Suppressor macrophage treated with lipopolysaccharide for 4 hours (primary cell): Measurements from ENCODE around the gene SCN5A.
"Not testable (repeated sequence)": the region's sequence is repeated elsewhere in the genome, so short reads cannot be mapped to it uniquely, and the experiment has no call there.

Experiments used
- DNase-seq: peaks from one replicate; pipeline ENCODE4 v3.0.0-alpha.2; 2020

The SCN5A gene

DNA sequence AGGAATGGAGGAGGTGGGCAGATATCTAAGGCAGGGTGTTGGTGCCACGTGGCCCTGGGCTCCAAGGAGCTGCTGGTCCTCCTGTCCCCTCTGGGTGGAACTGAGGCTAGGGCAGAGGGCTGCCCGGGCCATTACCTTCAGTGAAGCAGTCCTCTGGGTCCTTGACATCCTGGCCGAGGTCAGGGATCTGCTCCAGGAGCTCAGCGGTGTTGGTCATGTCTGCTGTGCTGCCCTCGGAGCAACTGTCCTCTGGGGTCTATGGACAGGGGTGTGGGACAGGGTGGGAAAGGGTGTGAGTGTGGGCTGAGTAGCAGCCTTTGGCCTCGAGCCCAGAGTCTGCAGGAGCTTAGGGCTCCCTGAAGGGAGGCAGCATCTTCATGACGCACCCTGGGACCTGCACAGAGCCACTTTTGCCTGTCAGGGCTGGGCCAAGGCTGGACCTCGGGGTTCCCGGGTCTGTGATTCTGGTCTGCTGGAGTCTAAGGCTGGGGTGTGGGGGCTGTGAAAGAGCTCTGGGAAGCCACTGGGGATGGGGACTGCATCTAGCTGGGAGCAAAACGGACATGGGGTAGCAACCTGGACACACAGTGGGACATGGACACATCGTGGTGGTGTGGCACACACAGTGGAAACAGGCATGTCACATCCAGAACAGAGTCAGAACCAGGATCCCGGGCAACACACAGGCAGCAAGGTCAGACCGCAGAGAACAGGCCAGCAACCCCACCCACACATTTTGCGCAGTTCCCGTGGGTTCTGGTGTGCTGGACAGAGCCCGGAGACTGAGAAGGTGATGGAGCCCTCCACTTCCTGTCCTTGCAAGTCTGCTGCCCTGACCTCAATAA, 72.7 kb downstream of the SCN5A start:
- DNase-seq = no peak

DNA sequence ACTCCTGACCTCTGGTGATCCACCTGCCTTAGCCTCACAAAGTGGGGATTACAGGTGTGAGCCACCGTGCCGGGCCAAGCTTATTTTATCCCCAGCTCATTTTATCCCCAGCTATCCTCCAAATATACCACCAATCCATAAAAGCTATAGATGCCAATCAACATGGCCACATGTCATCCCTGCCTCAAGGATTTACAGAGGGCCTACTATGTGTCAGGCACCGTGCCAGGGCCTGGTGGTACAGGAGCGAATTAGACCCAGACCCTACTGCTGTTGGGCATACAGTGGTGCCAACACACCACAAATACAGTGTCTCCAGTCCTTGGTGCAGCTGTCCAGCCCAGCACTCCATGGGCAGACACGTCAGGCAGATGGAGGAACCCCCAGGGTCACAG, 73.4 kb downstream of the SCN5A start:
- no peak for DNase-seq

DNA sequence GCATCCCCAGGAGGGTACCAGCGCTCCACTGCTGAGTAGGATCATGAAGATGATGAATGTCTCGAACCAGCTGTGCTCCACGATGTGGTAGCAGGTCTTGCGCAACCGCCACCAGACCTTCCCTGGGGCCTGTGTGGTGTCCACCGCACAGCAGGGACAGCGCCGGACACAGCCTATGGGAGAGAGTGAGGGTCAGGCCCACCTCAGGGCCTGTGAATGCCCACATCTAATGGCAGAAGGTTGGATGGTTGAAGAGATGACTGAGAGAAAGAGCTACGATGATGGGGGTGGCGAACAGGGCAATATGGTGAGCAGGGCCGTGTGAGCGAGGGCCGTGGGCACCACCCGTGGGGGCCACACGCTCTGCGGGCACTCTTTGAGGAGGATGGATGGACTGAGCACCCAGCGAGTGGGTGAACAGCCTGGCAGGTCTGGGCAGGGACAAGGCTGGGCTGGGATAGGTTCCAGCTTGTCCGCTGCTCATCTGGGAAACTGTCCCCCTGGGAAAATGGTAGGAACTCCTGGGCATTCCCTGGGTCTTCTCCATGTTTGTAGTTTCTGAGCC, 74.1 kb downstream of the SCN5A start:
- DNase-seq = no peak

DNA sequence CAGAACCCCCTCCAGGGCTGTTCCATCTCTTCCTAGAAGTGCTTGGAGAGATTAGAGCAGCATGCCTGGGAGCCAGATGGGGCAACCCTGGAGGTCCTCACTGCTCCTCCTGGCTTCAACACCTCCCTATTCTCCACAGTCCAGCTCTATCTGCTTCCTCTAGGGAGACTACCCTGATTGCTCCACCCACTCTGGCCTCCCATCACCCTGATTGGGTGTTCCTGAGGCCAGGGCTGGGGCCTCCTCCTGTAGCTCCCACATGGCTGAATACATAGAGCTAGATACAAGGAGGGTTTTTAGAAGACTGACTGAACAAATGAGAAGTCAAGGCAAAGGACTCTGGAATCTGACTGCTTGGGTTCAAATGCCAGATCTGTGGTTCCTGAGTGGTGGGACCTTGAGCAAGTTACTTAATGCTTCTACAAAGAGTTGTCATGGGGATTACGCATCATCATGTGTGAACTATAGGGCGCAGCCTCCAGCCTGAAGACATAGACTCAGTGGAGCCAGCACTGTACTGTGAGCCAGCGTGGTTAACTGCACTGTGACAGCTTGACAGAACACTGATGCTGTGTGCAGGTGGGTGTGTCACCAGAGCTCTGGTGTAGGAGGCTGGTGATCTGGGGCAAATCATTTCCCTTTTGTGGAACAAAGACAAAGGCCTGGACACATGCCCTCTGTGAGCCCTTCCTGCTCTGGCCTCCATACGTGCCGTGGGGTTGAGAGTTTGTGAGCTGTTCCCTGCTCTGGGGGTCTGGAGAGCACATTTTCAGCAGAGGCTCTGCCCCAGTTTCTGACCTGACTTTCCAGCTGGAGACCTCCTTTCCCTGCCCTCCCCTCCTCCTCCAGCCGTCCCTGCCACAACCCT, 74.8 kb downstream of the SCN5A start:
- DNase-seq = no peak

DNA sequence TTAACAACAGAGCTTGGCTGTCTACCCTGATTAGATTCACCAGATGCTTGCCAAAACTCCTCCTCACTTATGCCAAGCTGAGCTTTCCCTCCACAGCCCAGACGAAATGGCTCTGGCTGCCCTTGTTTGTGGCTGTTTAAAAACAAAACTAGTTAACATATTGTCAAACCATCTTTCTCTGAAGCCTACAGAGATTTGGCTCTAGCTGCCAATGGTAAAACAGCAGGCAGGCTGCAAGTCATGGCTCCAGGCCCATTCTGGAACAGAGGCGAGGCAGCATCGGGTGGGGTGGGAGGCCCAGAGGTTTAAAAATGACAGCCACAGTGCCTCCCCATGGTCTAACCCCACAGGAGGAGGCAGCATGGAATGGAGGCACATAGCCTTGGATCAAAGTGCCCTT, 75.9 kb downstream of the SCN5A start:
- DNase-seq = no peak

DNA sequence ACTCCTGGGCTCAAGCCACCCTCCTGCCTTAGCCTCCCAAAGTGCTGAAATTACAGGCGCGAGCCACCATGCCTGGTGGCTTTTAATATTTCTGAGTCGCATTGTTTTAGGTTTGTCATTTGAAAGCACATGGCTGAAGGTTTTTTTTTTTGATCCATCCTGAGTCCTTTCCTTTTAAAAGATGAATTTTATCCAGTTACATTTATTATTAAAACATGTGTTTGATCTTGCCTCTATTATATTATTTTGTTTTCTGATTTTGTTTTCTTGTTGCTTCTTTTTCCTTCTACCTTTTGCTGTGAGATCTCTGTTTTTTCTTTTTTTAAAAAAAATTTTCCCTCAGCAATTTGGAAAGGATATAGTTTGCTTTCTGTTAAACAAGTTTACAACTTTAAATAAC, 76.4 kb downstream of the SCN5A start:
- DNase-seq = no peak

DNA sequence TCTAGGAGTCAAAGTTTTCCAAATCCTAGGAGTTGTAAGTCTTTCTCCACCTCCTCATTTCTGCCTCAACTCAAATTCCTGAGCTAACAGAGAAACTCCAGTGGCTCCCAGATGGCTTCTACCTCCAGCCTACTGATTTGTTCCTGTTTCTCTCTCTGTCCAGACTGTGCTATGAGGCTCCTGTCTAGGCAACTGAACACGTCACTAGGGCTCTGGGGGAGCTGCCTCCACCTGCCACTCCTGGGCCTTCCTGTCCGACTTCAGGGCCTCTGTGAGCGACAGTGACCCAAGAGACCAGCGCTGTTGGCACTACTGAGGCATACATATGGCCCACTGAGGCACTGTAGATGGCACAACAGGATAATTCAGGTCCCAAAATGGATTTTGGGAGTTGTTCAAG, 82.0 kb downstream of the SCN5A start:
- no peak for DNase-seq

DNA sequence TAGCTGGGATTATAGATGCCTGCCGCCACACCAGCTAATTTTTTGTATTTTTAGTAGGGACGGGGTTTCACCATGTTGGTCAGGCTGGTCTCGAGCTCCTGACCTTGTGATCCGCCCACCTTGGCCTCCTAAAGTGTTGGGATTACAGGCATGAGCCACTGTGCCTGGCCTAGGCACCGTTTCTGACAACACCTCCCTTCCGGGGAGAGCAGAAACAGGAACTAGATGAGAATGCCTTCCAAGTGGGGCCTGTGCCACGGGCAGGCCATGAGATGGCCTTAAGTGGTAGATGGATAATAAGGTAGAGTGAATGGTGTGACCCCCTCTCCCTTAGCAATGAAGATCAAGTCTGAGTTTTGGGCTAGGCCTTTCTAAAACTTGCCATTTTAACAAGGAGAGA, 82.7 kb downstream of the SCN5A start:
- not testable (repeated sequence) for DNase-seq

DNA sequence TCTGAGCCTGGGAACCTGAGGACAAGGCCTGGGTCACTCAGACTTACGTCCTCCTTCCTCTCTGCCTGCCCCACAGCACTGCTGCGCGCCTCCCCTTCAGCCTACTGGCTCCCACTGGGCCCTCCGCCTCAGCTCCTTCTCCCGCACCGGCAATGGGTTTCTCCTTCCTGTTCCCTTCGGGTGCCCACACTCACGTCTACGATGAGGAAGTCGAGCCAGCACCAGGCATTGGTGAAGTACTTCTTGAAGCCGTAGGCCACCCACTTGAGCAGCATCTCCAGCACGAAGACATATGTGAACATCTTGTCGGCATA, 83.3 kb downstream of the SCN5A start:
- DNase-seq = no peak

DNA sequence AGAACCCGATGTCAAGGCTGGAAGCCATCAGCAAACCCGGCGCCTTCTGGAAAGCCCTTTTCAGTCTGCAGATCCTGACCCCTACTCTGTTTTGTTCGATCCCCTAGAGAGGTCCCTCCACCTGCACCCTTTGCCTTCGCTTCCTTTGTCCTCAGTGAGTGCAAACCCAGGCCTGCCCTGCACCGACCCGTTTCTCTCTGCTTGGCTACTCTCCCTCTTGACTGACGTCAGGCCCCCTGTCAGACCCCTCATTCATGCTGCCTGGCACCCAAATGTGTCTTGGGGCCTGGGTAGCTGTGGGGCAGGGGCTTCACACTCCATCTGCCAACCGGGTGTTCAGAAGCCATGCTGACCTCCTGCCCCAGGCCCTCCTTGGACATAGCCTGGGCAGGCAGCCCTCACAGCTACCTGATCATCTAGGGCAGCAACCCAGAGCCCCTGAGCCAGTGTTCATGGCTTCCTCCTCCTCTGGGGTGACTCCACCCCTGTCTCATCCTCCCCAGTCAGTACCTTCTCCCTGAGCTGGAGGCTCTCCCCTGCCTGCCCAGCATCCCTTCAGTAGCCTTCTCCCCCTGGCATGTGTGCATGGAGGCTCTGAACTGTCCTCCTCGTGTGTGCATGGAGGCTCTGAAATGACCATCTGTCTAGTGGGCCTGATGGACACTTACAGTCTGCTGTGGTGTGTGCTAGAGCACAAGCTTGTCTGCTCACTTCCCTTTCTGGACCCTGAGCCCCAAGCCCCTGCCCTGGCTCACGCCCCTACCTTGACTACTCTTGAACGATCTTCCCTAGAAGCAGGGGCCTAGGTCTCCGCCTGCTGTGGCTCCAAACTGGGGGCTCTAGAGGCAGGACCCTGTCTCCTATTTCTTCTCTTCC, 83.9 kb downstream of the SCN5A start:
- no peak for DNase-seq

DNA sequence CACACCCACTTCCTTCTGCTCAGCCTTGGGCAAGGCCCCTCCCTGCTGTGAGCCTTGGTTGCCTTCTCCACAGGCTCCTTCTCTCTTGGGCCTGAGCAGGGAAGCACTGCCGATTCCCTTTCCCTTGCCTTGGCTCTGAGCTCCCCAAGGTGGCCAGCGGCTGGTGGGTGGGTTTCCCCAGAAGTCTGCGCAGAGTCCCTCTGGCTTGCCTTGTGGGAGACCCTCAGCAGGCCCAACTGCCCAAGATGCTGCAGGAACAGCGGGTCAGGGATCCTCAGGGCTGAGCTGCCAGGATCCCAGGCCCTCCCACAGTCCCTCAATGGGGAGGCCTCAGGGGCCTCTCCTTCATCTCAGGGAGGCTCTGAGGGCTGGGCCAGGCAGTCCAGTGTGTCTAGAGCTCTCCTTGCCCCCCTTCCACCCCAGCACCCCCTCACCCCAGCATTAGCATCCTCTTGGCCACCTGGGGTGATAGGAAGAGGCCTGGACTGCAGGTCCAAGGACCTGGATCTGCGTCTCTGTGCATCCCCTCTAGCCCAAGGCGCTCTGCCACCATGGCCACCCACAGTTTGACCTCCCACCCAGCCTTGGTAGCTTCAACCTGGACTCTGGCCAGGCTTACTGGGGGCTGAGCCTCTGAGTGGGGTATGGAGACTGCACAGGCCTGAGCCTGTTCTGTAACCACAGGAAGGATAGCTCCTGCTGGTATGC, 84.7 kb downstream of the SCN5A start:
- DNase-seq = no peak

DNA sequence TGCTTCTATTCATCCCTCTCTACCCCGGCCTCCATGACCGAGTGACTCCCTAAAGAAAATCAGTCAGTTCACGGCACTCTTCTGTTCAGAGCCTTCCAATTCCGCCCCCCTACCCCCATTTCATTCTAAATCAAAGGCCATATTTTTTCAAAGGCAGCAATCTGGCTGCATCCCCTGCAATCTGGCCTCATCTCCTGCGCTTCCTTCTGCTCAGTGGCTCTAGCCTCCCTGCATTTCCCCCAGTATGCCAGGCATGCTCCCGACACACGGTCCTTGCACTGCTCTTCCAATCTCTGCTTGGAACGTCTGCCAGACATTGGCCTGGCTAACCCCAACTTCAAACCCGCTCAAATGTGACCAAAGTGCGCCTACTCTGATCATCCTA, 85.6 kb downstream of the SCN5A start:
- DNase-seq = no peak

DNA sequence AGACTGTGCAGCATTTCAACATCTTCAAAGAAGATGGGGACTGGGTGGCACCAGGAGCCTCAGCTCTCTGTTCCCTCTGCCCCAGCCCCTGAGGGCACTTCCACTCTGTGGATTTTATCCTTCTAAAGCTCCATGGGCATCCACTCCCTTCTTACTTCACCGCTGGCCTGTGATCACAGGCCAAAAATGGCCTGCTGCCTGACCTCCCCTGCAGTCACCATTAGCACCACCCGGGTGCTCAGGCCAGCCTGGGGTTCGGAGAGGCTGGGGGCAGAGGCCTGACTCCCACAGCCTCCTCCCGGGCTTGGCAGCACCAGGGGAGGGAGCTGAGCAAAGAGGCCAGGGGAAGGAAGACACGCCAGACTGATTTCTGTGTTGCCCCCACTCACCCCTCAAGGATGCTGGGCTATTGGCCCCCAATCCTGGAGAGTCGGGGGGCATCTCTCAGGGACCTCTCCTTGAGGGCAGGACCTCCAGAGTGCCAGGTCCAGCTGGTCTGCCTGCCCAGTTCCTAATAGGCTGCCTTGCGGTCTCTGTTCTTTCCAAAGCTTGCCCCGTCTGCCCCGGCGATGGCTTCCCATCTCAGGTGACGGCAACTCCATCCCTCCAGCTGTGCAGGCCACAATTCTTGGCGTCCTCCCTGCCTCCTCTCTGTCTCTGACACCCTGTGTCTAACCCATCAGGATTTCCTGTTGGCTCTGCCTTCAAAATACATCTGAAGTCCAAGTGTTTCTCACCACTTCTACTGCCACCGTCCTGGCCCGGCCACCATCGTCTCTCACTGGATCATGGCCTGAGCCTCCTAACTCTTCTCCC, 86.2 kb downstream of the SCN5A start:
- DNase-seq = no peak

DNA sequence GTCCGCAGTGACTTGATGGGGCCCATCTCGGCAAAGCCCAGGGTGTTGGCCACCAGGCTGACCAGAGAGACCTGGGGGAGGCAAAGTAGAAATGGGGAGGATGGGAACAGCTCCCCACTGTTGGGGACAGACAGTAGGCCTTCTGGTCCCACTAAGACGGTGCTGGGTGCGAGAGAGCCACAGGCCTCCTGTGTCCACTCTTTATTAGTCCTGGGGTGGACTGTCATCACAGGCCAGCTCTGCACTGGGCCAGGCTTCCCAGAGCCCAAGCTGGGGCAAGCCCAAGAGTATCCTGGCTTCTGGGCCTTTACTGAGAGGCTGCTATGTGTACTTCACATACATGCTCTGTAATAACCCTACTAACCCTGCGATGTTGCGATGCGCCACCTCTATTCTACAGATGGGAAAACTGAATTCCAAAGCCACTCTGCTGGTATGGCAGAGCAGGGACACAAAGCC, 87.0 kb downstream of the SCN5A start:
- no peak for DNase-seq

DNA sequence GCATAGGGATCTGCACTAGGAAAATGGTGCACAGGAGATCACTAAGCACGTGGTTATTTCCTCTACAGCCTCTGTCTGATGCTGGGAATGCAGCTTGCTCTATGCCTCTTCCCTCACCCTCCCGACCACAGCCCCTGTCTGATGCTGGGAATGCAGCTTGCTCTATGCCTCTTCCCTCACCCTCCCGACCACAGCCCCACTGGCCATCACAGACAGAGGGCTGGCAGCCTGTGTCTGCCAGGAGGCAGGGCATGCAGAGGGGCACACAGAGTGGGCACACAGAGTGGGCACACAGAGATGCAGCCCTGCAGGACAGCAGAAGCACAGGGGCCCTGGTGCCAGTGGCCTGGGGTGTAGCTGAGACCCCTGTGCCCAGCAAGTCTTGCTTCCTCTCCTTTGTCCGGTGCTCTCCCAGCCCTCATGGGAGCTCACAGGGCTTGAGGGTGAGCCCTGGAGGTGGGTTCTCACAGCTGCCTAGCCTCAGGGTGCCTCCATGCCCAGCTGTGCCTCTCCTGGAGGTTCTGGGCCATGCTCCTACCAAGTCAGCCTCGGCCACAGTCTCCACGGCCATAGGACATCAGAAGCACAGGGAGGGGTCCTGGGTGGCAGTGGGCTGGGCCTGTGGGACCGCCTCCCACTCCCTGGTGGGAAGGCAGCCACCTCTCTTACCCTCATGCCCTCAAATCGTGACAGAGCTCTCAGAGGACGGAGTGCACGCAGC, 87.6 kb downstream of the SCN5A start:
- DNase-seq = no peak

DNA sequence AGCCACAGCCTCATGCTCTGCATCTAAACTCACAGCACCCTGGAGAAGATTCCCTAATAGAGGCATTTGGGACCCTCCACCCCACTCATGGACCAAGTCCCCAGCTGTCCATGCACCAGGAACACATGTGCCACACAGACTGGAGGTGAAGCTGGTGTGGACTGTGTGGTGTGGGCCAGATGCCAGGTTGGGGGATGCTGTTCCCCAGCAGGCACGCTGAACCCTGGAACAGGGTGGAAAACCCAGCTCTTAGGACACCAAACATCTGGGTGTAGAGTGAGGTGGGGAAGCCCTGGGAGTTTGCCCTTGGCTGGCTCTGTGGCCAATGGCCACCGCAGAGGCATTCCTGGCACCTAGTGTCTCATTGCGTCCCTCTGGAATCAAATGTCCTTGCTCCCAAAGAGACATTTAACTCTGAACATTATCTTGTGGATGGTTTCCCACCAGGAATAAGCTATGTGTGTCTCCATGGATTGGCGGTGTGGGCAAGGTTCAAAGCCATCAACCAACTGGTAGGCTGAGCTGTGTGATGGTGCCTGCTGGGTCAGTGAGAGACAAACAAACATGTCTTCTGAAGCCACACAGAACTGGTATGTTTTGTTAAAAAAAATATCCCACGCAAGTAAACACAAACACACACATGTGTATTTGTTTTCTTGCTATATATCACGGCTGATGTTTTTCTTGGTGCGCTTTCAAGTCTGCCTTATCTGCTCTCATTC, 88.3 kb downstream of the SCN5A start:
- DNase-seq = no peak

DNA sequence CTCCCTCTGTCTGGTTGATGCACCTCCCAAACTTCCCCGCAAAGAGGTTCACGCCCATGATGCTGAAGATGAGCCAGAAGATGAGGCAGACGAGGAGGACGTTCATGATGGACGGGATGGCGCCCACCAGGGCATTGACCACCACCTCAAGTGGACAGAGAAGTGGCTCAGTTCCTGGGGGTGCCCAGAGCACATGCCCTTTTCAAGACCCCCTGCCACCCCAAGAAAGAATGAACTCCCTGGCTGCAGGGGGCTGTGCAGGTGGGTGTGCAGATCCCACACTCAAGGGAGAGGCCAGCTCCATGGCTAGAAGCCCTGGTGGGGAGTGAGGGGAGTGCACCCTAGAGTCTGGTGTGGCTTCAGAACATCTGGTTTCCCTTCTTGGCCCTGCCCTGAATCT, 89.2 kb downstream of the SCN5A start:
- no peak for DNase-seq

DNA sequence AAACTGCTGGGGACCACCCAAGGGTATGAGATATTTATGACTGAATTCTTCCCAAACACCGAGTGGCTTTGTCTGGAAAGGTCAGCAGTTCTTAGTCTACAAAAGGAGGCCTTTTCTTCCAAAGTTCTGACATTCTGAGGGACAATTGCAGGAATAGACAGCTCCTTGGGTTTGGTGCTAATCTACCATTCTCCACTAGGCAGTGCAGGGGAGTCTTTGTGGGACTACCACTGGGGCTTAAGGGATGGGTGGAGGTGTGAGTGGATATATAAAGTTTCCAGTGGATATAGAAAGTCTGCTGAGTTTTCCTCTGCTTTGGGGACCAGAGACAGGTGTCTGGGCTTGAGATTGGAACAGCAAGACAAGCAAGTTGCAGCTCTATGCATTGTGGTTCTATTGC, 90.6 kb downstream of the SCN5A start:
- no peak for DNase-seq

DNA sequence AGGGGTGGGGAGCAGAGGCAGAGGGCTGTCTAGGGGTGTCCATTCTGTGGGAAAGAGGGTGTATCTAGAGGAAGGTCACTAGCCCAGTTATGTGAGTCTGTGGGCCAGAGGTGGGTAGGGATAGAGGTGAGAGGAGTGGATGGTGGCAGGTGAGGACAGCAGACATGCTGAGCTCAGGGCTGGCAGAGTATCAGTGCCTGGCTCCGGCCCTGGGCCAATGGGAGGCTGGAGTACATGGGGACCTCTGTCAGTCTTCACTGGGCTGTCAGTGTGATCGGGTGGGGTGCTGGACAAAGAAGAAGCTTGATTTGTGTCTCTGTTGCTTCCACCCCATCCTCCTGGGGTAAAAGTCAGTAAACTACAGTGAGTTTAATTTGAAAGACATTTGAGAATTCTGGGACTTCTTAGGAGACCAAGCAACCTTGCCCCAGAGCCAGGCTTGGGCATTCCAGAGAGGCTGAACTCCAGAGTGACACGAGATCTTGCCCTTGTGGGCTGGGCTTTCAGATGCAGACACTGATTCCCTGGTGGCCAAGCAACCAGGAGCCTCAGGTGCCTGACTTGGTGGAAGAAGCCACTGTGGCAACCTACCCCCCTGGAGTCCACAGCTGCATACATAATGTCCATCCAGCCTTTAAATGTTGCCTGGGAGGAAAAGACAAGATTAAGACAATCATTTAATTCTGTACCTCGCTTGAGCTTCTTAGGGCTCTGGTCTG, 92.7 kb downstream of the SCN5A start:
- DNase-seq = no peak
